H1 (cell line): ENCODE data around the gene PARD3. TPM values are rescaled to one million over a fixed set of nuclear protein-coding genes. Genes with fewer than 3 reads are reported as not detected.

ENCODE experiments used
- CTCF ChIA-PET: fragments of 300-600 bp; sonication (Branson Sonifier 250); formaldehyde crosslinking; loops from one replicate; lab custom pipeline; 2021; ENCODE audit not compliant: partially characterized antibody; lab: Charles Lee
- POLR2A ChIA-PET: fragments of 300-600 bp; sonication (Branson Sonifier 250); formaldehyde crosslinking; loops from one replicate; lab custom pipeline; 2021; ENCODE audit warnings: inconsistent platforms; ENCODE audit not compliant: partially characterized antibody; lab: Charles Lee
- DNase-seq, 2 experiments: peaks; one replicate each; pipeline versions ENCODE4 v3.0.0 to v3.0.0-alpha.2; 2010 to 2022; ENCODE audit warnings: low spot score in 2 of 2, low read depth in 1 of 2, mixed read lengths in 1 of 2
- FAIRE-seq: peaks from 2 replicates; lab custom pipeline; 2011; peaks lifted over from hg19 to GRCh38; lab: Jason Lieb, UNC
- H2AFZ ChIP-seq: 2 replicates; pipeline ENCODE4 v1.8.1; 2012; ENCODE audit warnings: low read length, inconsistent platforms
- H2AK5ac ChIP-seq: 2 replicates; pipeline ENCODE4 v1.6.1; 2013; ENCODE audit warnings: low read depth, low read length
- H2BK120ac ChIP-seq: replicated peaks from 2 replicates; pipeline ENCODE3; 2013; ENCODE audit warnings: low read depth, low read length, inconsistent platforms
- H2BK12ac ChIP-seq: 2 replicates; pipeline ENCODE4 v1.6.1; 2013; ENCODE audit warnings: low read depth, low read length
- H2BK15ac ChIP-seq: 2 replicates; pipeline ENCODE4 v1.6.1; 2013; ENCODE audit warnings: low read length
- H2BK20ac ChIP-seq: 2 replicates; pipeline ENCODE4 v1.6.1; 2013; ENCODE audit warnings: low read length
- H2BK5ac ChIP-seq: 2 replicates; pipeline ENCODE4 v1.6.1; 2013; ENCODE audit warnings: low read depth, low read length
- H3K14ac ChIP-seq: 2 replicates; pipeline ENCODE4 v1.6.1; 2013; ENCODE audit warnings: inconsistent platforms; ENCODE audit not compliant: insufficient read length
- H3K18ac ChIP-seq: 2 replicates; pipeline ENCODE4 v1.6.1; 2013; ENCODE audit warnings: low read length; ENCODE audit errors: extremely low read depth
- H3K23ac ChIP-seq: 2 replicates; pipeline ENCODE4 v1.6.1; 2013; ENCODE audit warnings: inconsistent platforms; ENCODE audit not compliant: insufficient read length
- H3K23me2 ChIP-seq: 2 replicates; pipeline ENCODE4 v1.6.1; 2013; ENCODE audit warnings: low read depth, low read length
- H3K27ac ChIP-seq: 2 replicates; pipeline ENCODE4 v1.6.1; 2011; ENCODE audit warnings: low read depth, low read length, inconsistent platforms
- H3K27me3 ChIP-seq, 4 experiments: replicated peaks in 1 of 4; 1 replicate in 1 of 4; 2 replicates in 3 of 4; pipeline versions ENCODE4 v1.6.1 to v1.8.1; 2011 to 2013; ENCODE audit warnings: low read length in 3 of 4, mild to moderate bottlenecking in 3 of 4, inconsistent platforms in 2 of 4, mixed read lengths in 2 of 4, moderate library complexity in 1 of 4; ENCODE audit not compliant: control insufficient read depth in 3 of 4, insufficient read depth in 3 of 4; ENCODE audit errors: extremely low read depth in 1 of 4
- H3K36me3 ChIP-seq, 4 experiments: 2 replicates each; pipeline versions ENCODE4 v1.6.1 to v1.8.1; 2011 to 2013; ENCODE audit warnings: mild to moderate bottlenecking in 4 of 4, low read length in 3 of 4, moderate library complexity in 2 of 4, control low read depth in 1 of 4, inconsistent platforms in 1 of 4; ENCODE audit not compliant: insufficient read depth in 4 of 4, control insufficient read depth in 2 of 4
- H3K4ac ChIP-seq: replicated peaks from 2 replicates; pipeline ENCODE3; 2013; ENCODE audit warnings: low read length, low read depth, mixed read lengths, inconsistent platforms; ENCODE audit not compliant: insufficient read length
- H3K4me1 ChIP-seq, 4 experiments: replicated peaks in 1 of 4; 1 replicate in 1 of 4; 2 replicates in 3 of 4; pipeline versions ENCODE4 v1.6.1 to v1.8.1; 2011 to 2013; ENCODE audit warnings: low read length in 3 of 4, inconsistent platforms in 2 of 4, mixed read lengths in 1 of 4; ENCODE audit not compliant: insufficient read depth in 4 of 4, control insufficient read depth in 3 of 4
- H3K4me2 ChIP-seq, 2 experiments: 2 replicates each; pipeline versions ENCODE4 v1.6.1 to v1.8.1; 2011 to 2013; ENCODE audit warnings: low read depth in 2 of 2, low read length in 2 of 2, control low read depth in 1 of 2, inconsistent platforms in 1 of 2, mild to moderate bottlenecking in 1 of 2; ENCODE audit not compliant: insufficient read depth in 1 of 2
- H3K4me3 ChIP-seq, 4 experiments: fragments of 200-600, 300-600 bp in 1 of 4; sonication (generic), shearing (Covaris generic), sonication (Bioruptor Twin) in 1 of 4; 2 replicates each; pipeline versions ENCODE4 v1.5.1 to v1.8.1; 2011 to 2016; ENCODE audit warnings: low read length in 4 of 4, low read depth in 3 of 4, control low read depth in 2 of 4, inconsistent platforms in 2 of 4, mild to moderate bottlenecking in 2 of 4, mixed read lengths in 1 of 4, moderate library complexity in 1 of 4; ENCODE audit not compliant: insufficient read depth in 2 of 4; ENCODE audit errors: extremely low read depth in 1 of 4
- H3K56ac ChIP-seq: replicated peaks from 2 replicates; pipeline ENCODE3; 2013; ENCODE audit warnings: low read depth, mild to moderate bottlenecking, mixed read lengths, low read length, inconsistent platforms; ENCODE audit not compliant: insufficient read length
- H3K79me1 ChIP-seq: 2 replicates; pipeline ENCODE4 v1.6.1; 2013; ENCODE audit warnings: low read depth, low read length, control low read depth
- H3K79me2 ChIP-seq, 2 experiments: 2 replicates each; pipeline versions ENCODE4 v1.6.1 to v1.8.1; 2012 to 2013; ENCODE audit warnings: low read length in 2 of 2, mild to moderate bottlenecking in 2 of 2, inconsistent platforms in 1 of 2; ENCODE audit not compliant: insufficient read depth in 2 of 2, control insufficient read depth in 1 of 2
- H3K9ac ChIP-seq, 4 experiments: replicated peaks in 1 of 4; 1 replicate in 1 of 4; 2 replicates in 3 of 4; pipeline versions ENCODE4 v1.6.1 to v1.8.1; 2011 to 2013; ENCODE audit warnings: low read depth in 3 of 4, low read length in 3 of 4, control low read depth in 2 of 4, mild to moderate bottlenecking in 2 of 4, moderate library complexity in 2 of 4, inconsistent platforms in 1 of 4; ENCODE audit errors: extremely low read depth in 1 of 4
- H3K9me3 ChIP-seq, 2 experiments: 2 replicates each; pipeline versions ENCODE4 v1.6.1 to v1.8.1; 2012 to 2013; ENCODE audit warnings: mild to moderate bottlenecking in 2 of 2, moderate library complexity in 2 of 2, control low read depth in 1 of 2, inconsistent platforms in 1 of 2, low read depth in 1 of 2, low read length in 1 of 2, mixed read lengths in 1 of 2; ENCODE audit not compliant: insufficient read depth in 2 of 2
- H4K20me1 ChIP-seq, 2 experiments: replicated peaks in 1 of 2; 2 replicates each; pipeline versions ENCODE3 to v1.8.1; 2011 to 2013; ENCODE audit warnings: inconsistent platforms in 2 of 2, low read length in 2 of 2, mild to moderate bottlenecking in 1 of 2; ENCODE audit not compliant: insufficient read depth in 2 of 2, control insufficient read depth in 1 of 2
- H4K5ac ChIP-seq: 2 replicates; pipeline ENCODE4 v1.6.1; 2013; ENCODE audit warnings: low read length, low read depth, mixed read lengths, inconsistent platforms; ENCODE audit not compliant: insufficient read length
- H4K8ac ChIP-seq: 2 replicates; pipeline ENCODE4 v1.8.0; 2013; ENCODE audit warnings: mild to moderate bottlenecking, moderate library complexity, low read length, inconsistent platforms; ENCODE audit not compliant: insufficient read depth; ENCODE audit errors: extremely low read depth
- H4K91ac ChIP-seq: replicated peaks from 2 replicates; pipeline ENCODE3; 2013; ENCODE audit warnings: low read length, mixed read lengths, inconsistent platforms; ENCODE audit not compliant: insufficient read length
- MAX ChIP-seq: IDR thresholded peaks from 2 replicates; pipeline ENCODE4 v1.6.1; 2012; ENCODE audit warnings: inconsistent platforms
- PHF8 ChIP-seq: fragments of 200-600 bp; sonication (generic); conservative IDR thresholded peaks from 2 replicates; pipeline ENCODE4 v1.7.1; 2012; ENCODE audit warnings: low read depth, mild to moderate bottlenecking, inconsistent platforms, low read length, moderate library complexity
- WGBS, 2 experiments: shearing (Covaris generic) in 1 of 2; methylation state at CpG; one replicate each; pipeline versions ENCODE4 v1.1.6 to v1.1.7; 2013 to 2015; ENCODE audit warnings: low lambda C conversion rate in 2 of 2, mixed read lengths in 2 of 2, inconsistent platforms in 1 of 2, low coverage in 1 of 2, missing lambda C conversion rate in 1 of 2; ENCODE audit not compliant: insufficient replicate concordance in 2 of 2, insufficient coverage in 1 of 2, insufficient read length in 1 of 2; ENCODE audit errors: extremely low coverage in 1 of 2, missing lambda C conversion rate in 1 of 2; 5-methylcytosine and 5-hydroxymethylcytosine counted together
- polyA plus RNA-seq, 7 experiments: library from polyadenylated mRNA; depleted of rRNA in 3 of 7; stranded (reverse) in 5 of 7; unstranded in 2 of 7; fragments of >200 nt in 5 of 7; fragments of 200-250 nt in 2 of 7; gene quantifications; 1 replicate in 5 of 7; 2 replicates in 1 of 7; 4 replicates in 1 of 7; pipeline versions ENCODE4 v1.2.1 to v1.2.3, GENCODE V29; 2011 to 2013; ENCODE audit warnings: missing spikeins in 2 of 7, mixed read lengths in 2 of 7
- total RNA-seq: library from RNA; stranded (reverse); fragmentation: NEBNext Ultra II Directional; extraction: Animal tissue kit (Norgen Biotek cat#: 25700); gene quantifications from 2 replicates; pipeline ENCODE4 v1.2.1, GENCODE V29; 2021

Gene PARD3
- total and polyA plus RNA-seq, 2 of the 8 experiments (the other 6 are each of a cell fraction or from before 2014, with no cell fraction given): 19.7 to 49.1 TPM

DNA sequence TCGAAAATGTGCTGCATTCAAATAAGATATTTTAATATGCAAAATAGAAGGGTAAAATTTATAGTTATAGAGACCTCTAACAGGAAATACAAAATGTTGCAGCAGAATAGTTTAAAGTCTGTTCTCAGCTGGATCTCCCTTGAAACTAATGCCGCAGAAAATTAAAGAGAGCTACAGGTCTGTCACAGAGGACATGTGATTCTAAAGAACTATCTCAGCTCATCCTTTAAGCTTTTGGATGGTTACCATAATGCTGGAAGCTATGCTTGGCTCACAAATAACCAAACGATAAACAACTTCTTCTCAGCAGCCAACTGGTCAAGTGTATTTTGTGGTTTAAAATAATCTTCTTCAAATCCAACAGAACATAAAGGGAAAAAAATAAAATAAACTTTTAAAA is 353.0 kb downstream of the PARD3 start:
- Histone ChIP-seq H2BK15ac (no peak overlapping the region), H2AK5ac (no peak overlapping the region), H4K91ac (no peak overlapping the region), H3K79me2 (no peaks in the 10 kb centered on the region; a peak in 1 of 4 replicates), H3K4me2 (no peak overlapping the region), H2AFZ (no peak overlapping the region), H4K5ac (no peak overlapping the region), H3K4me1 (no peaks in the 10 kb centered on the region), H3K56ac (no peak overlapping the region), H3K18ac (no peak overlapping the region), H3K27me3 (peaks cover 0 to 1% (median 0%) of the 10 kb centered on the region in 4 experiments; a peak in 1 of 7 replicates), H4K8ac (no peak overlapping the region), H3K36me3 (no peaks in the 10 kb centered on the region), H2BK20ac (no peak overlapping the region), H4K20me1 (no peaks in the 10 kb centered on the region), H3K14ac (no peak overlapping the region), H3K79me1 (no peaks in the 10 kb centered on the region), H3K9me3 (no peaks in the 10 kb centered on the region), H3K23me2 (no peaks in the 10 kb centered on the region; the same call in 1 of the 2 replicates), H2BK12ac (no peak overlapping the region), H3K4me3 (no peak overlapping the region), H2BK5ac (no peak overlapping the region), H3K4ac (no peak overlapping the region), H3K27ac (no peak overlapping the region), H3K9ac (no peak overlapping the region), H3K23ac (no peak overlapping the region), H2BK120ac (no peak overlapping the region)
- no peak for FAIRE-seq
- 91% methylated on average over 3 of the region's 3 CpGs; no CpG with 5 or more reads in 1 of the 2 experiments for WGBS, 2 experiments
- no peak for TF ChIP-seq PHF8
- TF ChIP-seq MAX: no peak
- ChIA-PET CTCF (interaction anchor here (0.7 kb wide), 1 partner anchor 178 kb away, joined by 3 read pairs; no protein-coding TSS in a partner anchor), POLR2A (interaction anchor here (1.1 kb wide), 1 partner anchor 9 kb away, joined by 3 read pairs; no protein-coding TSS in a partner anchor)
- DNase-seq: no peak
